Fibroblast of pulmonary artery (primary cell): ENCODE results near the gene FRMPD4.

Source experiments
- DNase-seq: peaks from one replicate; pipeline ENCODE4 v3.0.0-alpha.2; 2010; ENCODE audit warnings: low read depth
- H3K4me3 ChIP-seq: replicated peaks from 2 replicates; pipeline ENCODE4 v1.5.1; 2011; ENCODE audit warnings: low read depth, mild to moderate bottlenecking, control low read depth, low read length, moderate library complexity
- TF ChIP-seq, protein P1 (sequence below): IDR thresholded peaks from 2 replicates; pipeline ENCODE4 v1.5.1; 2011; ENCODE audit warnings: mild to moderate bottlenecking, control low read depth, low read length, inconsistent platforms; ENCODE audit errors: missing control alignments

Gene FRMPD4

DNA sequence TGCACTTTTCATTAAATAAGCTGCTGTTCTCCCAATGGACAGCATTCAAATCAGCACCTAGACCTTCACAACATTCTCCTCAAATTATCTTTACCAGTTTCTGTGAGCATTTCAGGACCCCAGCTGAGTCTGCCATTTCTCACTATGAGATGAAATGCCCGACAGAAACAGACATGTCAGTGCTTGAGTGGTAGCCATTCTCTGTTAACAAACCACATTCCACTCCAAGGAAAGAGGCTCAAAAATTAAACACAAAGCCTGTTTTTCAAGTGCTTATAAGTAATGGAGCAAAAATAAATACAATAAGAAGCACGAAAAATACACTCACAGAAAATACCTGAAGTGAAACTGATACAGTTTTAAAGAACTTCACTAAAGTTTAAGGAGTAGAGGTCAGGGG is 332.8 kb downstream of the FRMPD4 start:
- TF ChIP-seq, protein P1, sequence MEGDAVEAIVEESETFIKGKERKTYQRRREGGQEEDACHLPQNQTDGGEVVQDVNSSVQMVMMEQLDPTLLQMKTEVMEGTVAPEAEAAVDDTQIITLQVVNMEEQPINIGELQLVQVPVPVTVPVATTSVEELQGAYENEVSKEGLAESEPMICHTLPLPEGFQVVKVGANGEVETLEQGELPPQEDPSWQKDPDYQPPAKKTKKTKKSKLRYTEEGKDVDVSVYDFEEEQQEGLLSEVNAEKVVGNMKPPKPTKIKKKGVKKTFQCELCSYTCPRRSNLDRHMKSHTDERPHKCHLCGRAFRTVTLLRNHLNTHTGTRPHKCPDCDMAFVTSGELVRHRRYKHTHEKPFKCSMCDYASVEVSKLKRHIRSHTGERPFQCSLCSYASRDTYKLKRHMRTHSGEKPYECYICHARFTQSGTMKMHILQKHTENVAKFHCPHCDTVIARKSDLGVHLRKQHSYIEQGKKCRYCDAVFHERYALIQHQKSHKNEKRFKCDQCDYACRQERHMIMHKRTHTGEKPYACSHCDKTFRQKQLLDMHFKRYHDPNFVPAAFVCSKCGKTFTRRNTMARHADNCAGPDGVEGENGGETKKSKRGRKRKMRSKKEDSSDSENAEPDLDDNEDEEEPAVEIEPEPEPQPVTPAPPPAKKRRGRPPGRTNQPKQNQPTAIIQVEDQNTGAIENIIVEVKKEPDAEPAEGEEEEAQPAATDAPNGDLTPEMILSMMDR = no peak
- no peak overlapping the region for H3K4me3 ChIP-seq
- DNase-seq = no peak

DNA sequence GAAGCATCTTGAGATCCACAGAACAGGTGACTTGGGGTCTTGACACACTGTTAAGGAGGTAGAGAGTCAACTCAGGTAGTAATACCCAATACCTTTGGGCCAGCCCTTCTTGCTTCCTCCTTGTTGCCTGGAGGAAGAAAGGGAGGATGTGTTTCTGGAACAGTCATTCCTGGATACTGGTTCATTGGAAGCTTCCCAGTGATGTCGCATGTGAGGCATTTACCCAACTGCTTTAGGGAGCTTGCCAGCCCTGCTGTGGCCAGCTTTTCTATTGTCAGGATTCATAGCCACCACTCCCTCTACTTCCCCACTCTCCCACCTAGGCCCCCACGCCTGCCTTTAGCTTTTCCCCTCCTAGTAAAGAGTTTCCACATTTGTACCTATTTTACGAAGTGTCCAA is 342.7 kb downstream of the FRMPD4 start:
- DNase-seq = peak; percentile 10
- H3K4me3 ChIP-seq = no peak overlapping the region
- TF ChIP-seq, protein P1 = no peak

- DNase-seq = peak; percentile 17
- TF ChIP-seq, protein P1 = no peak
- H3K4me3 ChIP-seq = no peak overlapping the region
These were observed 349.9 kb downstream of the FRMPD4 start for GRCh38 chrX:12488220-12488619.

- TF ChIP-seq, protein P1 = no peak
- H3K4me3 ChIP-seq = no peak overlapping the region
- DNase-seq = peak; percentile 54
These were observed 350.5 kb downstream of the FRMPD4 start for GRCh38 chrX:12488771-12489170.

- no peak overlapping the region for H3K4me3 ChIP-seq
- TF ChIP-seq, protein P1 = no peak
- DNase-seq = peak; percentile 29
These were observed 351.1 kb downstream of the FRMPD4 start for GRCh38 chrX:12489341-12489740.

DNA sequence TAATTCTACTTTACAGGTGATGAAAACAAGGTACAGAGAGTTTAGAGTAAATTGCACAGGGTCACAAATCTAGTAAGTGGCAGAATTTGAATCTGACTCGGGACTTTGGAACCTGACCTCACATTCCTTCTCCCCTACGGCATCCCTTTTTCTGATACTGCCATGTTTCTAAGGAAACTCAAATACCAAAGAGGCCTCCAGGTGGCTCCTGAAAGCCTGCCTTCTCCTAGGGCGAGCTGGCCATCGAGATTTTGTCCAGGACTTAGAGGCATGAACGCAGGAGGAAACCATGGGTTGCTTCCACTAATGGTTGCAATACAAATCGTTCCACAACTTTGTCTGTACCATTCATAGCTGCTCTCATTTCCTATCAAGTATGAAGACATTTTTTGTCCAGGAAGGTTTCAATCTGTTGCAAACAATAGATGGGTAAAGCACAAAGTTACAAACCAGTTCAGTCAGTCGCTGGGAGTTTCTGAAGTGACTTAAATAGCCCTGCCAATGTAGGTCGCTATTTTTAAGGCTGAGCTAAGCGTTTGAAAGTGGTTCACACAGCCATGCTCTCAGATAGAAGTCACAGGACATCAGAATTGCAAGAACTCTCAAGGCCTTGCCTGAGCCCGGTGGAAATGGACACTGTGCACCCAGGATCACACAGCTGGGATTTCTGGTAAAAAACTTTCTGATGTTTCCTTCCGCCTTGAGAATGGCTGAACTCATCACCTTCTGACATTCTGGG is 356.3 kb downstream of the FRMPD4 start:
- no peak for DNase-seq
- TF ChIP-seq, protein P1 = no peak
- no peak overlapping the region for H3K4me3 ChIP-seq

DNA sequence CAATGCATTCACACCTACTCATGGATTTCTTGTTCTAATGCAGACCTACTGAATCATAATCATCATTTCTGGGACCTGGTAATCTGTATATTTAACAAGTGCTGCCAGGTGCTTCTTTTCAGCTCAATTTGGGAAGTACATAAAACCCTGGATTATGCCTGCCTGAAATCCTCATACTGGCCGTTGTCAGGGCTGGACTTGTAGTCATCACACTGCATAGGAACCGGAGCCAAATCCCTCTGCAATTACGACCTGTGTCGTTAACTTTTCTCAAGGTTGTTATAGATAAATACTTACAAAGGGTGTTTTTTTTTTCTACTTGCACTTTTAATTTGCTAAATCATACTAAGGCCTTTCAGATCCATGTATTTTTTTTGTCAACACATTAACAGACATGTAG is 358.1 kb downstream of the FRMPD4 start:
- DNase-seq = no peak
- TF ChIP-seq, protein P1 = no peak
- H3K4me3 ChIP-seq = no peak overlapping the region
